VCaP (cell line): Measurements from ENCODE around the gene PRDM10.

ENCODE experiments used
- H3K27ac ChIP-seq: fragments of 450-650 bp; 2 replicates; pipeline ENCODE4 v1.5.1; 2017
- CTCF ChIP-seq: fragments of 450-650 bp; conservative IDR thresholded peaks from 2 replicates; pipeline ENCODE4 v1.5.1; 2017; ENCODE audit warnings: mild to moderate bottlenecking, moderate library complexity

PRDM10 gene

GRCh38 chr11:129917231-129917630 lies 85.4 kb downstream of the PRDM10 start:
- TF ChIP-seq CTCF: no peak
- H3K27ac ChIP-seq: no peak overlapping the region

- no peak overlapping the region for H3K27ac ChIP-seq
- no peak for TF ChIP-seq CTCF
Measured at GRCh38 chr11:129911298-129911697, 91.3 kb downstream of the PRDM10 start.

GRCh38 chr11:129910360-129910759 lies 92.3 kb downstream of the PRDM10 start:
- no peak overlapping the region for H3K27ac ChIP-seq
- TF ChIP-seq CTCF: no peak

GRCh38 chr11:129905402-129905801 lies 97.2 kb downstream of the PRDM10 start:
- no peak for TF ChIP-seq CTCF
- H3K27ac ChIP-seq: peak overlapping the region; percentile 16

GRCh38 chr11:129896062-129896461 lies 106.6 kb downstream of the PRDM10 start:
- TF ChIP-seq CTCF: no peak
- H3K27ac ChIP-seq: peak overlapping the region; percentile 85

GRCh38 chr11:129895126-129896041 lies 107.3 kb downstream of the PRDM10 start, which contains the start of gene NFRKB:
TSS of gene NFRKB (minus strand) at chr11:129895578. CDS start at chr11:129892849, 2,729 bp downstream.
- peak; percentile 55 for TF ChIP-seq CTCF
- H3K27ac ChIP-seq: peak within 1 kb of the TSS; percentile 85

- H3K27ac ChIP-seq: peak overlapping the region; percentile 85
- TF ChIP-seq CTCF: no peak
Measured at GRCh38 chr11:129894278-129895125, 108.1 kb downstream of the PRDM10 start.
